ENCODE results near the gene SPECC1.
"Not testable (repeated sequence)": the region's sequence is repeated elsewhere in the genome, so short reads cannot be mapped to it uniquely, and the experiment has no call there.

Gene SPECC1

GRCh38 chr17:20232611-20233010 lies 223.5 kb downstream of the SPECC1 start:
- Histone ChIP-seq H3K4me1 (ENCODE audit: insufficient read depth, insufficient read length) (peaks cover 4% of the 10 kb centered on the region), H3K4me3 (ENCODE audit: insufficient read length, low read depth) (no peak overlapping the region), H3K9ac (ENCODE audit: insufficient read length, low read depth) (no peak overlapping the region), H3K36me3 (ENCODE audit: insufficient read depth, insufficient read length, low read length) (peaks cover 70% of the 10 kb centered on the region), H3K9me3 (ENCODE audit: insufficient read depth, low read length) (no peaks in the 10 kb centered on the region), H3K27me3 (ENCODE audit: insufficient read depth, insufficient read length) (no peaks in the 10 kb centered on the region)
- no peak for DNase-seq (ENCODE audit: low read depth, low spot score)
- TF ChIP-seq SUZ12 (IDR thresholded peaks at IDR 0.05; ENCODE audit: extremely low read depth, insufficient read depth, insufficient read length): no peak
- no peak for TF ChIP-seq YY1 (IDR thresholded peaks at IDR 0.05; ENCODE audit: insufficient read depth, insufficient read length)
- TF ChIP-seq ZNF274 (IDR thresholded peaks at IDR 0.05; ENCODE audit: low read depth, low read length): no peak

DNA sequence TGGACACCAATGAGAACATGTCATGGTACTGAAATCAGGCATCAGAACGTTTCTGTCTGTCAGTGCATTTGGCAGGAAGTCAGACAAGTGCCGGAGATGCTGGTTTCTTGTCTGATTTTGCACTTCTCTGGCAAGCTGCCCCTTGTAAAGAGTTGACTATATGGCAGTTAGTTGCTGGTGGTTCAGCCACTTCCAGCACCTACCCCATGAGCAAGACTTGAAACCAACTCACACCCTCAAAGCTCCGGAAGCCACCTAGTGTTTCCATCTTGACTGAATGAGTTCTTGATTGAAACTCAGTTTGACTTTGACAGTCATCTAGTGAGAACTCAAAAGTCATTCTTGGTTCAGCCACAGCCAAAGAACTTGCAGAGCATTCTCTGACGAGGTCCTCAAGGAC lies 225.1 kb downstream of the SPECC1 start:
- DNase-seq (ENCODE audit: low read depth, low spot score): no peak
- Histone ChIP-seq H3K4me3 (ENCODE audit: insufficient read length, low read depth) (no peak overlapping the region), H3K36me3 (ENCODE audit: insufficient read depth, insufficient read length, low read length) (peaks cover 57% of the 10 kb centered on the region), H3K9ac (ENCODE audit: insufficient read length, low read depth) (no peak overlapping the region), H3K27me3 (ENCODE audit: insufficient read depth, insufficient read length) (no peaks in the 10 kb centered on the region), H3K4me1 (ENCODE audit: insufficient read depth, insufficient read length) (peaks cover 4% of the 10 kb centered on the region), H3K9me3 (ENCODE audit: insufficient read depth, low read length) (no peaks in the 10 kb centered on the region)
- no peak for TF ChIP-seq SUZ12 (IDR thresholded peaks at IDR 0.05; ENCODE audit: extremely low read depth, insufficient read depth, insufficient read length)
- no peak for TF ChIP-seq ZNF274 (IDR thresholded peaks at IDR 0.05; ENCODE audit: low read depth, low read length)
- TF ChIP-seq YY1 (IDR thresholded peaks at IDR 0.05; ENCODE audit: insufficient read depth, insufficient read length): no peak

DNA sequence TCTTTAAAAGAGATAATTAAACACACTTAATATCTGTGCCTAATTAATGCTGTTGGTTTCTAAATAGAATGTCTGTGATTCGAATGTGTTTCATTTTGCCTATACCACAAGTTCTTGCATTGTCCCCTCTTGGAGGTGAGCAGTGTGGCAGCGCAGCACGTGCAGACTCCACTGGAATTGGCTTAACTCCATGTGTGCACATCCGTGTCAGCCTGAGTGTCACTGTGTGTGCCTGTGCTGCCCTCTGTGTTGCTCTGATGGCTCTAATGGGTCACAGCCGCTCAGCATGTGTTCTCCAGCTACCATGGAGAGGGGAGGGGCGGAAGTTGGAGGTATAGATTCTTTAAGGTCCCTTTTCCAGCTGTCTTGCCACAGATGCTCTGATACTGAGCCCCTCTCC lies 226.6 kb downstream of the SPECC1 start:
- Histone ChIP-seq H3K4me3 (ENCODE audit: insufficient read length, low read depth) (no peak overlapping the region), H3K9ac (ENCODE audit: insufficient read length, low read depth) (no peak overlapping the region), H3K36me3 (ENCODE audit: insufficient read depth, insufficient read length, low read length) (peaks cover 49% of the 10 kb centered on the region), H3K4me1 (ENCODE audit: insufficient read depth, insufficient read length) (peaks cover 4% of the 10 kb centered on the region), H3K27me3 (ENCODE audit: insufficient read depth, insufficient read length) (no peaks in the 10 kb centered on the region), H3K9me3 (ENCODE audit: insufficient read depth, low read length) (no peaks in the 10 kb centered on the region)
- no peak for TF ChIP-seq YY1 (IDR thresholded peaks at IDR 0.05; ENCODE audit: insufficient read depth, insufficient read length)
- no peak for TF ChIP-seq SUZ12 (IDR thresholded peaks at IDR 0.05; ENCODE audit: extremely low read depth, insufficient read depth, insufficient read length)
- no peak for TF ChIP-seq ZNF274 (IDR thresholded peaks at IDR 0.05; ENCODE audit: low read depth, low read length)
- no peak for DNase-seq (ENCODE audit: low read depth, low spot score)

DNA sequence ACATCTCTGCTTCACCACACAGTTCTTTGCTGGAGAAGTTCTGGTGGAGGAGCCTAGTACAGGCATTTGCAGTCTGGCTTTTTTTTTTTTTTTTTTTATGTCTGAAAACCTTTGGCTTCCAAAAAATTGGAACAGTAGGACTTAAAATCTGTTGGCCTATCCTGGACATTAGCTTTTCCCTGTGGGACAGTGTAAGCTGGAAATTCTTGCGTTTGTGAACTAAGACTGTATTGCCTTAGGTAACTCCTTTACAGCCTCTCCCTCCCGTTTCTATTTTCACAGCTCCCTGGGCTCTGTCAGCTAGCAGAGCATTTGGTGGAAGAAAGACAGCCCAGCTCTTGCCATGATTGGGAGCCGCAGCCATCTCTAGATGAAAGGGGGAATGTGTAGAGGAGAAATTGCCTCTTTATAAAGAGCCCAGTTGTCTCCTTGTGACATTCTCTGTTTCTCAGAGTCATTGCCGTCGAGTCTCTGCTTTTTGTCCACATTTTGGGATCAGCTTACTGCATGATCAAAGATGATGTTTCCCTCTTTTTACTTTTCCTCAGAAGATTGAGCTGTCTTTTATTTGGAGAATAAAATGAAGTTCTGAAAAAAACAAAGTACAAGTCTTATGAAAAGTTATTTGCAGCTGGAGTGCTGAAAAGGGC lies 227.5 kb downstream of the SPECC1 start:
- DNase-seq (ENCODE audit: low read depth, low spot score): no peak
- H3K9ac ChIP-seq (ENCODE audit: insufficient read length, low read depth): no peak overlapping the region
- H3K4me3 ChIP-seq (ENCODE audit: insufficient read length, low read depth): no peak overlapping the region
- peaks cover 41% of the 10 kb centered on the region for H3K36me3 ChIP-seq (ENCODE audit: insufficient read depth, insufficient read length, low read length)
- H3K27me3 ChIP-seq (ENCODE audit: insufficient read depth, insufficient read length): no peaks in the 10 kb centered on the region
- H3K4me1 ChIP-seq (ENCODE audit: insufficient read depth, insufficient read length): no peaks in the 10 kb centered on the region
- TF ChIP-seq ZNF274 (IDR thresholded peaks at IDR 0.05; ENCODE audit: low read depth, low read length): no peak
- TF ChIP-seq YY1 (IDR thresholded peaks at IDR 0.05; ENCODE audit: insufficient read depth, insufficient read length): no peak
- no peak for TF ChIP-seq SUZ12 (IDR thresholded peaks at IDR 0.05; ENCODE audit: extremely low read depth, insufficient read depth, insufficient read length)
- H3K9me3 ChIP-seq (ENCODE audit: insufficient read depth, low read length): no peaks in the 10 kb centered on the region

GRCh38 chr17:20239776-20240175 lies 230.6 kb downstream of the SPECC1 start:
- H3K9ac ChIP-seq (ENCODE audit: insufficient read length, low read depth); DNase-seq (ENCODE audit: low read depth, low spot score); H3K4me1 ChIP-seq (ENCODE audit: insufficient read depth, insufficient read length); H3K9me3 ChIP-seq (ENCODE audit: insufficient read depth, low read length); H3K27me3 ChIP-seq (ENCODE audit: insufficient read depth, insufficient read length); H3K4me3 ChIP-seq (ENCODE audit: insufficient read length, low read depth): not testable (repeated sequence)
- H3K36me3 ChIP-seq (ENCODE audit: insufficient read depth, insufficient read length, low read length): peaks cover 12% of the 10 kb centered on the region

GRCh38 chr17:20241855-20242254 lies 232.7 kb downstream of the SPECC1 start:
- no peak overlapping the region for H3K4me3 ChIP-seq (ENCODE audit: insufficient read length, low read depth)
- no peak overlapping the region for H3K9ac ChIP-seq (ENCODE audit: insufficient read length, low read depth)
- no peaks in the 10 kb centered on the region for H3K27me3 ChIP-seq (ENCODE audit: insufficient read depth, insufficient read length)
- no peak for DNase-seq (ENCODE audit: low read depth, low spot score)
- H3K4me1 ChIP-seq (ENCODE audit: insufficient read depth, insufficient read length): no peaks in the 10 kb centered on the region
- TF ChIP-seq SUZ12 (IDR thresholded peaks at IDR 0.05; ENCODE audit: extremely low read depth, insufficient read depth, insufficient read length) (no peak), ZNF274 (IDR thresholded peaks at IDR 0.05; ENCODE audit: low read depth, low read length) (no peak), YY1 (IDR thresholded peaks at IDR 0.05; ENCODE audit: insufficient read depth, insufficient read length) (no peak)
- H3K9me3 ChIP-seq (ENCODE audit: insufficient read depth, low read length): no peaks in the 10 kb centered on the region
- H3K36me3 ChIP-seq (ENCODE audit: insufficient read depth, insufficient read length, low read length): peaks cover 20% of the 10 kb centered on the region

GRCh38 chr17:20242271-20242670 lies 233.1 kb downstream of the SPECC1 start:
- Histone ChIP-seq H3K9me3 (ENCODE audit: insufficient read depth, low read length) (no peaks in the 10 kb centered on the region), H3K4me3 (ENCODE audit: insufficient read length, low read depth) (no peak overlapping the region), H3K27me3 (ENCODE audit: insufficient read depth, insufficient read length) (no peaks in the 10 kb centered on the region), H3K9ac (ENCODE audit: insufficient read length, low read depth) (no peak overlapping the region), H3K36me3 (ENCODE audit: insufficient read depth, insufficient read length, low read length) (peaks cover 23% of the 10 kb centered on the region), H3K4me1 (ENCODE audit: insufficient read depth, insufficient read length) (no peaks in the 10 kb centered on the region)
- TF ChIP-seq SUZ12 (IDR thresholded peaks at IDR 0.05; ENCODE audit: extremely low read depth, insufficient read depth, insufficient read length) (no peak), YY1 (IDR thresholded peaks at IDR 0.05; ENCODE audit: insufficient read depth, insufficient read length) (no peak), ZNF274 (IDR thresholded peaks at IDR 0.05; ENCODE audit: low read depth, low read length) (no peak)
- DNase-seq (ENCODE audit: low read depth, low spot score): no peak

Measured in NT2/D1 (cell line).